Upper lobe of right lung (tissue), 1 donor: ENCODE data around the gene RBBP8NL. TPM values are rescaled to one million over a fixed set of nuclear protein-coding genes. Genes with fewer than 3 reads are reported as not detected.
"Not testable (repeated sequence)": the region's sequence is repeated elsewhere in the genome, so short reads cannot be mapped to it uniquely, and the experiment has no call there.

ENCODE experiments used
- ATAC-seq: fragments of 200-7000 bp; cut with Tn5 transposase; one replicate; pipeline ENCODE4 v1.9.1; 2020; ENCODE audit warnings: mild to moderate bottlenecking, moderate library complexity
- DNase-seq: peaks from one replicate; pipeline ENCODE4 v3.0.0-alpha.2; 2020
- H3K27ac ChIP-seq: fragments of 200-600 bp; one replicate; pipeline ENCODE4 v1.8.0; 2022
- H3K27me3 ChIP-seq: fragments of 200-600 bp; one replicate; pipeline ENCODE4 v1.8.0; 2022; ENCODE audit warnings: mild to moderate bottlenecking
- H3K36me3 ChIP-seq: fragments of 200-600 bp; one replicate; pipeline ENCODE4 v1.8.0; 2022
- H3K4me1 ChIP-seq: fragments of 200-600 bp; one replicate; pipeline ENCODE4 v1.8.0; 2022
- H3K4me3 ChIP-seq: fragments of 200-600 bp; one replicate; pipeline ENCODE4 v1.8.0; 2022; ENCODE audit warnings: mild to moderate bottlenecking
- H3K9me3 ChIP-seq: fragments of 200-600 bp; one replicate; pipeline ENCODE4 v1.8.0; 2022
- intact Hi-C: fragments of 100-400 bp; cut with DNase I; formaldehyde crosslinking; loops from one replicate; pipeline ENCODE4 v1.11.0; 2022
- total RNA-seq: library from RNA; stranded (reverse); fragmentation: NEBNext Ultra II Directional; extraction: Animal tissue kit (Norgen Biotek cat#: 25700); gene quantifications from one replicate; pipeline ENCODE4 v1.2.1, GENCODE V29; 2021
- TF ChIP-seq, protein P1 (sequence below): fragments of 200-600 bp; IDR thresholded peaks from one replicate; pipeline ENCODE4 v1.8.0; 2022; ENCODE audit warnings: antibody characterized with exemption
- donor health status: DM: no; HTN: yes; CAD: no; lungs with severe emphysema.

RBBP8NL gene
- total RNA-seq, 1 donor from 2014 or later: 0.64 TPM

DNA sequence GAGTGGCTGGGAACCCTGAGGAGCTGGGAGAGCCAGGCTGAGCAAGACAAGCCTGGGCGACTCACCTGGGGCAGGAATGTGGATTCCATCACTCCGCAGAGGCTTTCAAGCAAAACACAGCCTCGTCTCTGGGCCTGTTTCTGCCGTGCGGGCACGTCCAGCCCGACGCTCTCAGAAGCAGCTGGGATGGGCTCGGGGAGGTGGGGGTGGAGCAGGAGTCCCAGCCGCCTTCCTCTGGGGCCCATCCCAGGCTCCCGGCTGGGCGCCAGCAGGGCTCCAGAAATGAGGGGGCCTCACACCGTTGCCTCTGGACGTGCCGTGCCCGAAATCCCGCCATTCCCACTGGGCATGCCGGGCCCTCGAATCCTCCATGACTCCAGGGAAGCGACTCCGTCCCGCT, 49.1 kb downstream of the RBBP8NL start:
- H3K27ac ChIP-seq: peak overlapping the region; percentile 39
- peaks cover 51% of the 10 kb centered on the region for H3K4me1 ChIP-seq
- ATAC-seq (no peak), DNase-seq (no peak)
- H3K9me3 ChIP-seq: no peaks in the 10 kb centered on the region
- H3K4me3 ChIP-seq: no peak overlapping the region
- no peaks in the 10 kb centered on the region for H3K27me3 ChIP-seq
- TF ChIP-seq, protein P1, sequence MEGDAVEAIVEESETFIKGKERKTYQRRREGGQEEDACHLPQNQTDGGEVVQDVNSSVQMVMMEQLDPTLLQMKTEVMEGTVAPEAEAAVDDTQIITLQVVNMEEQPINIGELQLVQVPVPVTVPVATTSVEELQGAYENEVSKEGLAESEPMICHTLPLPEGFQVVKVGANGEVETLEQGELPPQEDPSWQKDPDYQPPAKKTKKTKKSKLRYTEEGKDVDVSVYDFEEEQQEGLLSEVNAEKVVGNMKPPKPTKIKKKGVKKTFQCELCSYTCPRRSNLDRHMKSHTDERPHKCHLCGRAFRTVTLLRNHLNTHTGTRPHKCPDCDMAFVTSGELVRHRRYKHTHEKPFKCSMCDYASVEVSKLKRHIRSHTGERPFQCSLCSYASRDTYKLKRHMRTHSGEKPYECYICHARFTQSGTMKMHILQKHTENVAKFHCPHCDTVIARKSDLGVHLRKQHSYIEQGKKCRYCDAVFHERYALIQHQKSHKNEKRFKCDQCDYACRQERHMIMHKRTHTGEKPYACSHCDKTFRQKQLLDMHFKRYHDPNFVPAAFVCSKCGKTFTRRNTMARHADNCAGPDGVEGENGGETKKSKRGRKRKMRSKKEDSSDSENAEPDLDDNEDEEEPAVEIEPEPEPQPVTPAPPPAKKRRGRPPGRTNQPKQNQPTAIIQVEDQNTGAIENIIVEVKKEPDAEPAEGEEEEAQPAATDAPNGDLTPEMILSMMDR: no peak
- H3K36me3 ChIP-seq: no peaks in the 10 kb centered on the region
- intact Hi-C loops: loop anchor here (5.0 kb wide), 1 partner anchor 76 kb away; the partner anchor contains the start of gene ADRM1

DNA sequence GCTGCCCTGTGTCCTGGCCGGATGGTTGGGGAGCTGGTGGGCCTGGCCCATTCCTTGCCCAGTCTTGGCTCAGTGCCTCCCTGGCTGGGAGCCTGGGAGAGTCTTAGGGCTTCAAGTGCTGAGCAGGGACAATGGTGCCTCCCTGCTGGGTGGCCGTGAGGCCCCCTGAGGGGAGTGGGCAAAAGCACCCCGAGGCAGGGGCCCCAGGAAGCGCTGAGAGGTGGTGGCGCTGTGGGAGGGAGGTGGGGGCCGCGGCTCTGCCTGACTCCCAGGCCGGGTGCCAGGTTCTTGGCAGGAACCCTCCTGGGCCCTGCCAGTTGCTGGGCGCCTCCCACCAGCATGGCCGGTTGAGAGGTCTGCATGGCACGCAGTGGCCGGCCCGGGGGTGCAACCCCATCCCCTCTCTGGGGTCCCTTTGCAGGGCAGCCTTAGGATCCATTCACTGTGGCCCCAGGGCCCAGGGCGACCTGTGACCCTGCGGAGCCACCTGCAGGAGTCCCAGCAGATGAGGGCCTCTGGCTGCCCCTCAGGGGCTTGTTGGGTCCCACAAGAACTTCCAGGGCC, 49.6 kb downstream of the RBBP8NL start:
- Histone ChIP-seq H3K27me3 (no peaks in the 10 kb centered on the region), H3K27ac (peak overlapping the region; percentile 39), H3K4me3 (no peak overlapping the region), H3K9me3 (no peaks in the 10 kb centered on the region), H3K4me1 (peaks cover 51% of the 10 kb centered on the region), H3K36me3 (no peaks in the 10 kb centered on the region)
- DNase-seq (no peak), ATAC-seq (peak; percentile 7)
- TF ChIP-seq, protein P1: no peak
- intact Hi-C loops: loop anchor here (5.0 kb wide), 1 partner anchor 75 kb away; the partner anchor contains the start of gene ADRM1

DNA sequence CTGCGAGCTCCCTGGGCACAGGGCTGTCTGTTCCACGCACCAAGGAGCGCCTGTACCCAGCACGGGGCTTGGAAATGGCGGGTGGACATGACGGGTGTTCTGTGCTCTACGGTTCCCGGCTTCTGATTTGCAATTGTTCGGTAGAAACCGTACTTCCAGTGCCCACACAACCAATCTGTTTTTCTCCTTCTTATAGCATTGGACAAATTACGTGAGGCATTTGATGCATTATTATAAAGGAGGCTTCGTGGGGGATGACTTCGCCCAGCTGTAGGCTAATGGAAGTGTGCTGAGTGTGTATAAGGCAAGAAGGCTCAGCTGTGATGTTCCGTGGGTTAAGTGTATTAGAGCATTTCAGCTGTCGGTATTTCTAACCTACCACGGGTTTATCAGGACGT, 50.3 kb downstream of the RBBP8NL start:
- intact Hi-C loops: loop anchor here (5.0 kb wide), 1 partner anchor 75 kb away; the partner anchor contains the start of gene ADRM1
- DNase-seq: no peak

DNA sequence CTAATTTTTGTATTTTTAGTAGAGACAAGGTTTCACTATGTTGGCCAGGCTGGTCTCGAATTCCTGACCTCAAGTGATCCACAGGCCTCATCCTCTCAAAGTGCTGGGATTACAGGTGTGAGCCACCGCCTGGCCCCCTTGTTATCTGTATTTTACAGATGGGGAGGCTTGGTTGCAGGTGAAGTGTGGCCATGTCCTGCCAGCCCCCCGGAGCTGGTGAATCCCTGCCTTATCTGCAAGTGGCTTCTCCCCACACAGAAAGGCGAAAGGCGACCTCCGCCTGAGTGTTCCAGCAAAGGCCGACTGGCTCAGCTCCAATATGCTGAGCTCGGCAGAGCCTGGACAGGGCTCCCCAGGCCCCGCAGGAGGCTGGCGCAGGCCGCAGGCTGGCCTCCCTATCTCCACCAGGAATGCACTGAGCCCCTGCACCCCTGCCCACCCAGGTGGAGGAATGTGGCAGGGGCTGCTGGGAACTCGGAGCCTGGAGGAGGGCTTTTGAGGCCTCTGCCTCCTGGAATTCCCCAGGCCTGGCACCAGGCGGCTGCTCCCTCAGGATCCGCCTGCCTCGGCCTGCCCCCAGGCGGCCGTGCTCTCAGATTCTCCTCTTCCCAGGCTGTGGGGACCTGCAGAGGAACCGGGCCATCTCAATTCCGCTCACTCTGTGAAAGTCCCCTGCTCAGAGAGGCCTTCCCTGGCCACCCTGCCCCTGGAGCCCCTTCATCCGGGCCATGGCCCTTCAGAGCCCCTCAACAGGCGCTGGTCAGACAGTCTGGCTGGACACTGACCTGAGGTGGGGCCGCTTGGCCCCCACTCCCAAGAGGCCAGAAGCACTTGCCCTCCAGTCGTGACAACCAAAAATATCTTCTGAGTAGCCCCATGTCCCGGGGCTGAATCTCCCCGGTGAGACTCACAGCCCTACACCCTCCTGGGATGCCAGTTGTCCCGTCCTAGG, 51.0 kb downstream of the RBBP8NL start:
- peaks cover 46% of the 10 kb centered on the region for H3K4me1 ChIP-seq
- intact Hi-C loops: loop anchor here (5.0 kb wide), 1 partner anchor 74 kb away; the partner anchor contains the start of gene ADRM1
- no peaks in the 10 kb centered on the region for H3K9me3 ChIP-seq
- TF ChIP-seq, protein P1: peak; percentile 52
- DNase-seq (no peak), ATAC-seq (peak; percentile 76)
- no peaks in the 10 kb centered on the region for H3K36me3 ChIP-seq
- peak overlapping the region; percentile 39 for H3K27ac ChIP-seq
- H3K27me3 ChIP-seq: no peaks in the 10 kb centered on the region
- no peak overlapping the region for H3K4me3 ChIP-seq

More for the DNA sequence above, 50.3 kb downstream of the RBBP8NL start:
- TF ChIP-seq, protein P1: no peak
- Histone ChIP-seq H3K4me3 (no peak overlapping the region), H3K9me3 (no peaks in the 10 kb centered on the region), H3K4me1 (peaks cover 46% of the 10 kb centered on the region), H3K27me3 (no peaks in the 10 kb centered on the region), H3K27ac (peak overlapping the region; percentile 39), H3K36me3 (no peaks in the 10 kb centered on the region)
- ATAC-seq: no peak

DNA sequence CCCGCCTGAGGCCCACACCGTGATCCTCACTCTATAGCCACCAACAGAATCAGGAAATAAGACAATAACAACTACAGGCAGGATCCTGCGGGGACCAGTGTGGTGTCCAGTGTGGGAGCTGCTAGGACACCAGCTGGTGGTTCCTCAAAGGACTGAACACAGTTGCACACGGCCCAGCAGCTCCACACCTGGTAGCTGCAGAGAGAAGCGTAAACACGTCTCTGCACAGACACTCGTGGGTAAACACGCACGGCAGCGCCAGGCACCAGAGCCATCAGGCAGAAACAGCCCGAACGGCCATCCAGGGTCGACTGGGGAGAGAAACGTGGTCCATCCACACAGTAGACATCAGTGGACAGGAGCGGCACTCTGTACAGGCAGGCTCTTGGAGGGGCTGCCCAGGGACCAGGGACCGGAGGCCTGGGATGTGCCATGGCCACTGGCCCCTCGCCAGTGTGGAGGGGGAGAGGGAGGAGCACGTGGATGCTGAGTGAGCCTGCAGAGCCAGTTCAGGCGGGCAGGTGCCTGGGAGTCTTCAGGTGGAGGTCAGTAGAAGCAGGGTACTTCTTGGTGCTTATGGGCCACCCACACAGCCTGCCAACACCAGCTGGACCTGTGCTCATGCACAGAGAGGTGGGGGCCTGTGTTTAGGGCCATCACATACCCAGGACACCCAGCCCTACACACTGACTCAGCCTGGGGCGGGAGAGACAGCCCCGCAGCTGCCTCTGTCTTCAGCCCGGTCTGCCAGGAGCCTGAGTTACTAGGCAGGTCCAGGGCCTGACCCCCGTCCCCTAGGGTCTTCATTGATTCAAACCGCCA, 52.8 kb downstream of the RBBP8NL start:
- H3K4me1 ChIP-seq: peaks cover 60% of the 10 kb centered on the region
- ATAC-seq: peak; percentile 13
- H3K36me3 ChIP-seq: no peaks in the 10 kb centered on the region
- no peaks in the 10 kb centered on the region for H3K27me3 ChIP-seq
- intact Hi-C loops: loop anchor here (5.0 kb wide), 1 partner anchor 72 kb away; the partner anchor contains the start of gene ADRM1
- TF ChIP-seq, protein P1: no peak
- H3K27ac ChIP-seq: peak overlapping the region; percentile 39
- no peak overlapping the region for H3K4me3 ChIP-seq
- no peaks in the 10 kb centered on the region for H3K9me3 ChIP-seq
- no peak for DNase-seq

DNA sequence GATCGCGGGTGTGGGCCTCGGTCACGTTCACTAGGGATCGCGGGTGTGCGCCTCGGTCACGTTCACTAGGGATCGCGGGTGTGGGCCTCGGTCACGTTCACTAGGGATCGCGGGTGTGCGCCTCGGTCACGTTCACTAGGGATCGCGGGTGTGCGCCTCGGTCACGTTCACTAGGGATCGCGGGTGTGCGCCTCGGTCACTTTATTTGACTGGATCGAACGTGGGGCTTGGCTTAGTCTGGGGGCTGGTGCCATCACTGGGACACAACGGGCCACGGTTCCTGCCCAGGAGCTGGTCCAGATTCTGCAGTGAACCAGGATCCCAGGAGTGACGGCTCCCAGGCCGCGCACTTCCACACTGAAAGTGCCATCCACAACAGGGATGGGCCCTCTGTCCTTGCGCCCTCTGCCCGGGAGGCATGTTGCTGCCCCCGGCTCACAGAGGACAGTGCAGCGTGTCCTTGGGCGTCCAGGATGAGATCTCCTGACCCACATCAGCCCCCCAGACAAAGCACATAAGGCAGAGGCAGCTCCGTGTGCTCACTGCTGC, 53.6 kb downstream of the RBBP8NL start:
- DNase-seq, intact Hi-C loops, H3K4me3 ChIP-seq, H3K36me3 ChIP-seq, H3K27ac ChIP-seq, ATAC-seq, H3K9me3 ChIP-seq, H3K27me3 ChIP-seq: not testable (repeated sequence)
- H3K4me1 ChIP-seq: peaks cover 69% of the 10 kb centered on the region
